ENCODE measurements around the gene IRF9. TPM values are rescaled to one million over a fixed set of nuclear protein-coding genes. Genes with fewer than 3 reads are reported as not detected.

IRF9 gene
- total and polyA plus RNA-seq, 10 donors: 85.8 to 265 (median 156) TPM

DNA sequence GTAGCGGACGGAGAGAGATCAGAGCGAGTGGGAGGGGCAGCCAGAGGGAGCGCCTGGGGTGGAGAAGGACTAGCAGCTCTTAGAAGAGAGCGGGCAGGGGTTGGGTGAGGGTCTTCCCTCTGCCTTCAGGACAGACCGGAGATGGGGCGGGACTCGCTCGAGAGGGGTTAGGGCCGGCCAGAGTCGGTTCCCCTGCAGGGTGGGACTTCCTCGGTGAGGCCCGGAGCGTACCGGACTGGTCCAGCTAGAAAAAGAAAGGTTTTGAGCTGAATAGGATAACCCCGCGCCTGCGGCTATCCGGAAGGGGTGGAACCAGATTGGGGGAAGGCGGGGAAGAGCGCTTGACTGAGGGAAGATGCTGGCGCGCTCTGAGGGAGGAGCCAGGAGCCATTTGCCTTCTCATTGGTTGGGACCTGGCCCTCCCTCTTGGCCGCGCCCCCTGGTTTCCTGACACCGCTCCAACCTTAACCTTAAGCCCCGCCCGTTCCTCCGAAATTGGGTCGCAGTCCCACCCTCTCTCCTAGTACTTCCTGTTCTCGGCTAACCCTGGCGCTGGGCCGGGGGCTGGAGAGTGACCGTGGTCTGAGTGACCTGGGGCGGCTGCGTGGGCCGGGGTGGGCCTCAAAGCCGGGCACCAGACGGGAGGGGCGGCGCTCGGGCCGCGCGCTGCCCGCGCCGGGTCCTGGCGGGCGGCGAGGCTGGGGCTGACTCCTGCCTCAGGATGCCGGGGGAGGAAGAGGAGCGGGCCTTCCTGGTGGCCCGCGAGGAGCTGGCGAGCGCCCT is 13.9 kb upstream of the IRF9 start, which contains the start of gene RNF31:
RNF31 (plus strand) TSS at position 521 of the 783 bp plus-strand sequence; CDS start at position 722, 201 bp downstream.
- intact Hi-C loops (cut with DNase I; ENCODE audit: low total_unique reads): no loop called here

DNA sequence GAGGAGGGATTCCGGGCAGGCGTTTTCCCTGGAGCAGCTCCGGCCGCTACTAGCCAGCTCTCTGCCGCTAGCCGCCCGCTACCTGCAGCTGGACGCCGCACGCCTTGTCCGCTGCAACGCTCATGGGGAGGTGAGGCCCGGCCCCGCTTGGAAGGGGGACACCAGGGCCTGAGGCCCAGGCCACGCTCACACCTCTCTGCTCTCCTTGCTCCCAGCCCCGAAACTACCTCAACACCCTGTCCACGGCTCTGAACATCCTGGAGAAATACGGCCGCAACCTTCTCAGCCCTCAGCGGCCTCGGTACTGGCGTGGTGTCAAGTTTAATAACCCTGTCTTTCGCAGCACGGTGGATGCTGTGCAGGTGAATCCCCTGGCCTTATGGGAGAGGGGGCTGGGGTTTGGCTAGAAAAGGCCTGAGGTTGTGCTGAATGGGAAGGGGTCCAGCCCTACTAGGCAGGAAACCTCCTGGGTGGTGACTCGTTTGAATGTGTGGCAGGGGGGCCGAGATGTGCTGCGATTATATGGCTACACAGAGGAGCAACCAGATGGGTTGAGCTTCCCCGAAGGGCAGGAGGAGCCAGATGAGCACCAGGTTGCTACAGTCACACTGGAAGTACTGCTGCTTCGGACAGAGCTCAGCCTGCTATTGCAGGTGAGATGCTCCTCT is 13.2 kb upstream of the IRF9 start:
- Histone ChIP-seq H3K27me3 (replicated peaks in 1 of 7) (no peaks in the 10 kb centered on the region), H3K36me3 (peaks cover 9 to 74% (median 59%) of the 10 kb centered on the region in 6 donors), H3K4me3 (peak overlapping the region; percentile 76 to 99 (median 95)), H3K9me3 (no peaks in the 10 kb centered on the region), H3K27ac (peak overlapping the region; percentile 79 to 99 (median 96)), H3K4me1 (peaks cover 25 to 76% (median 55%) of the 10 kb centered on the region in 6 donors)
- intact Hi-C loops (cut with DNase I; ENCODE audit: low total_unique reads): no loop called here
- DNase-seq: no peak
- no peak for TF ChIP-seq POLR2AphosphoS5 (IDR thresholded peaks at IDR 0.05)
- 6 to 9% (median 8%) methylated on average over 18 to 29 of the region's 29 CpGs for WGBS, 5 donors

More for the DNA sequence above, 13.9 kb upstream of the IRF9 start, which contains the start of gene RNF31:
- Histone ChIP-seq H3K27me3 (replicated peaks in 1 of 7) (no peaks in the 10 kb centered on the region), H3K9me3 (no peaks in the 10 kb centered on the region), H3K4me1 (peaks cover 27 to 83% (median 62%) of the 10 kb centered on the region in 6 donors), H3K27ac (peak within 1 kb of the TSS; percentile 89 to 99 (median 96)), H3K4me3 (peak within 1 kb of the TSS; percentile 76 to 99 (median 95)), H3K36me3 (peaks cover 9 to 74% (median 53%) of the 10 kb centered on the region in 6 donors)
- DNase-seq: peak; percentile 99
- TF ChIP-seq, protein P1, sequence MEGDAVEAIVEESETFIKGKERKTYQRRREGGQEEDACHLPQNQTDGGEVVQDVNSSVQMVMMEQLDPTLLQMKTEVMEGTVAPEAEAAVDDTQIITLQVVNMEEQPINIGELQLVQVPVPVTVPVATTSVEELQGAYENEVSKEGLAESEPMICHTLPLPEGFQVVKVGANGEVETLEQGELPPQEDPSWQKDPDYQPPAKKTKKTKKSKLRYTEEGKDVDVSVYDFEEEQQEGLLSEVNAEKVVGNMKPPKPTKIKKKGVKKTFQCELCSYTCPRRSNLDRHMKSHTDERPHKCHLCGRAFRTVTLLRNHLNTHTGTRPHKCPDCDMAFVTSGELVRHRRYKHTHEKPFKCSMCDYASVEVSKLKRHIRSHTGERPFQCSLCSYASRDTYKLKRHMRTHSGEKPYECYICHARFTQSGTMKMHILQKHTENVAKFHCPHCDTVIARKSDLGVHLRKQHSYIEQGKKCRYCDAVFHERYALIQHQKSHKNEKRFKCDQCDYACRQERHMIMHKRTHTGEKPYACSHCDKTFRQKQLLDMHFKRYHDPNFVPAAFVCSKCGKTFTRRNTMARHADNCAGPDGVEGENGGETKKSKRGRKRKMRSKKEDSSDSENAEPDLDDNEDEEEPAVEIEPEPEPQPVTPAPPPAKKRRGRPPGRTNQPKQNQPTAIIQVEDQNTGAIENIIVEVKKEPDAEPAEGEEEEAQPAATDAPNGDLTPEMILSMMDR (IDR thresholded peaks at IDR 0.05 in 8 of 11, conservative IDR thresholded peaks at IDR 0.05 in 3 of 11): peak in 2 of 11 experiments; percentile 14 to 39
- TF ChIP-seq POLR2AphosphoS5 (IDR thresholded peaks at IDR 0.05) (peak; percentile 81 to 85 (median 84)), POLR2A (IDR thresholded peaks at IDR 0.05) (no peak)
- WGBS, 5 donors: 0 to 1% (median 1%) methylated on average over 25 to 57 of the region's 57 CpGs

DNA sequence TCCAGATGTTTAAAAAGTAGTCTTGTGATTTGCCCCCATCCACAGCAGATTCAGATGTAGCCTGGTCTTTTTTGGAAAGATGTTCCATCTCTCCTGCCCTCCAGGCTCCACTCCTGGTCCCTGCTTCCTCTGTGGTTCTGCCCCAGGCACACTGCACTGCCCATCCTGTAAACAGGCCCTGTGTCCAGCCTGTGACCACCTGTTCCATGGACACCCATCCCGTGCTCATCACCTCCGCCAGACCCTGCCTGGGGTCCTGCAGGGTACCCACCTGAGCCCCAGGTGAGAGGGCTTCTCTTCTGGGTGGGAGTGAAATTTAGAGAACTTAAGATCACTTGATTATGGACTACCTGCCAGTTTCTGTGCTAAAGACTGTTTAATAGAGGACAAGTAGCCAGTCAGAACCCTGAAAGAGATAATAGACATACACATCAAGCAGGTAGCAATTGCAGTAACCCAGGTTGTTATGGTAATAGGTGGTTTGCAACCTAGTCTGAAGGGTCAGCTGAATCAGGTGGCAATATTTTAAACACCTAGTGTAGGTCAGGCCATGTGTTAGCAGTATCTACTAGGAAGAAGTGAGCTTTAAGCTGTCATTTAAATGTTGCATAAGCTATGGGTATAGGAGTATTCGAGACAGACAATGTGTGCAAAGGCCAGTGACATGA is 11.6 kb upstream of the IRF9 start:
- TF ChIP-seq POLR2A (IDR thresholded peaks at IDR 0.05) (no peak), POLR2AphosphoS5 (IDR thresholded peaks at IDR 0.05) (no peak)
- TF ChIP-seq, protein P1 (IDR thresholded peaks at IDR 0.05 in 8 of 11, conservative IDR thresholded peaks at IDR 0.05 in 3 of 11): no peak
- intact Hi-C loops (cut with DNase I; ENCODE audit: low total_unique reads): no loop called here

DNA sequence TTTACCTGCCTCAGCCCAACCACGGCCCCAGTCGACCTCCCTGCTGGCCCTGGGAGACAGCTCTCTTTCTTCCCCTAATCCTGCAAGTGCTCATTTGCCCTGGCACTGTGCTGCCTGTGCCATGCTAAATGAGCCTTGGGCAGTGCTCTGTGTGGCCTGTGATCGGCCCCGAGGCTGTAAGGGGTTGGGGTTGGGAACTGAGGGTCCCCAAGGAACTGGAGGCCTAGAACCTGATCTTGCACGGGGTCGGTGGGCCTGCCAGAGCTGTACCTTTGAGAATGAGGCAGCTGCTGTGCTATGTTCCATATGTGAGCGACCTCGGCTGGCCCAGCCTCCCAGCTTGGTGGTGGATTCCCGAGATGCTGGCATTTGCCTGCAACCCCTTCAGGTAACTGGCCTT is 11.0 kb upstream of the IRF9 start:
- Histone ChIP-seq H3K4me1 (peaks cover 18 to 61% (median 43%) of the 10 kb centered on the region in 6 donors), H3K36me3 (peaks cover 9 to 74% (median 65%) of the 10 kb centered on the region in 6 donors), H3K9me3 (no peaks in the 10 kb centered on the region), H3K4me3 (no peak overlapping the region), H3K27ac (no peak overlapping the region), H3K27me3 (replicated peaks in 1 of 7) (no peaks in the 10 kb centered on the region)
- DNase-seq: no peak
- 95 to 98% (median 96%) methylated on average over 8 to 9 of the region's 9 CpGs for WGBS, 5 donors
- intact Hi-C loops (cut with DNase I; ENCODE audit: low total_unique reads): no loop called here
- no peak for TF ChIP-seq POLR2AphosphoS5 (IDR thresholded peaks at IDR 0.05)
- TF ChIP-seq, protein P1 (IDR thresholded peaks at IDR 0.05 in 8 of 11, conservative IDR thresholded peaks at IDR 0.05 in 3 of 11): no peak
- no peak for TF ChIP-seq POLR2A (IDR thresholded peaks at IDR 0.05)

More for the DNA sequence above, 11.6 kb upstream of the IRF9 start:
- no peaks in the 10 kb centered on the region for H3K9me3 ChIP-seq
- H3K36me3 ChIP-seq: peaks cover 9 to 74% (median 62%) of the 10 kb centered on the region in 6 donors
- H3K4me1 ChIP-seq: peaks cover 24 to 61% (median 48%) of the 10 kb centered on the region in 6 donors
- H3K4me3 ChIP-seq: no peak overlapping the region
- no peaks in the 10 kb centered on the region for H3K27me3 ChIP-seq (replicated peaks in 1 of 7)
- 92 to 98% (median 95%) methylated on average over 3 of the region's 3 CpGs for WGBS, 5 donors
- DNase-seq: no peak
- no peak overlapping the region for H3K27ac ChIP-seq

Data from spleen (tissue), 11 donors.